ENCODE results near the gene PHACTR1. TPM values are rescaled to one million over a fixed set of nuclear protein-coding genes. Genes with fewer than 3 reads are reported as not detected.

Gene PHACTR1
- total and polyA plus RNA-seq, 9 of the 15 experiments (the other 6 are each of a cell fraction or from before 2014, with no cell fraction given), result 11.5 to 32.6 (median 22.0) TPM

DNA sequence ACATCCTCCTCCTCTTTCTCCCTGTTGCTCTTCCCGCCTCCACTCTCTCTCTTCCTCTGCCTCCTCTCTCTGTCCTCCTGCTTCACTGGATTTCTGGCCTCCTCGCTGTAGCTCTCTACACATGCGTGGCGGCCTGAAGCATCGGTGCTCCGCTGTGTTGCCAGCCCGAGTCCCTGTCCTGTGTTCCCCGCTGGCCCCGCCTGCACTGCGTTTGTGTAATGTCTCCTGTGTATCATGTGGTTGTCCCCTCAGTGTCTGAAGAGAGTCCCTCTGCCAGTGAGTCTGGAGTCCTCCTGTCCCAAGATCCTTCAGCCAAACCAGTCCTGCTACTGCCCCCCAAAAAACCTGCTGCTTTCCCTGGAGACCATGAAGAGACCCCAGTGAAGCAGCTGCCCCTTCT is 468.0 kb downstream of the PHACTR1 start:
- Histone ChIP-seq H4K20me1 (replicated peaks; ENCODE audit: control insufficient read depth, insufficient read depth, low read length) (no peaks in the 10 kb centered on the region), H2AFZ (ENCODE audit: low read depth, low read length) (no peak overlapping the region), H3K4me3 (no peak overlapping the region), H3K4me2 (ENCODE audit: insufficient read depth, low read length) (no peak overlapping the region), H3K79me2 (ENCODE audit: control insufficient read depth, insufficient read depth, low read length) (no peaks in the 10 kb centered on the region), H3K9me1 (ENCODE audit: control insufficient read depth, insufficient read depth, low read length) (no peaks in the 10 kb centered on the region), H3K9ac (ENCODE audit: insufficient read depth in 1 of 2, low read depth in 2 of 2, low read length in 2 of 2) (0 out of 4 replicates have a peak overlapping the region, but pooled peaks of 1 of the 2 experiments have one; percentile 4), H3K9me3 (replicated peaks; ENCODE audit: control insufficient read depth, insufficient read depth, low read depth, low read length) (no peaks in the 10 kb centered on the region), H3K4me1 (replicated peaks in 1 of 2; ENCODE audit: control insufficient read depth in 2 of 2, insufficient read depth in 2 of 2, low read length in 2 of 2) (no peaks in the 10 kb centered on the region), H3K27ac (ENCODE audit: extremely low read depth, low read depth, low read length) (no peak overlapping the region), H3K36me3 (ENCODE audit: control insufficient read depth, insufficient read depth, low read length) (no peaks in the 10 kb centered on the region), H3K27me3 (ENCODE audit: control insufficient read depth in 2 of 2, insufficient read depth in 2 of 2, low read length in 2 of 2) (peaks cover 42 to 47% of the 10 kb centered on the region in 2 experiments)
- FAIRE-seq (no peak), ATAC-seq (peak; percentile 26; the same call in 2 of the 3 replicates), DNase-seq (ENCODE audit: extremely low read depth in 1 of 4, low spot score in 3 of 4) (no peak)
- BruUV-seq (replicated peaks), result no TSS peak
- peak; percentile 58; the same call in 1 of the 2 replicates for TF ChIP-seq MCM3 (IDR thresholded peaks at IDR 0.05)
- no peak for TF ChIP-seq NCOA1 (IDR thresholded peaks at IDR 0.05; ENCODE audit: low read depth)
- ChIA-PET POLR2A (interaction anchor here (0.7 kb wide), 1 partner anchor 10 kb away, joined by 3 read pairs; no protein-coding TSS in a partner anchor), CTCF (ENCODE audit: low intra/inter-chr PET ratio) (no interaction called here)
- in situ Hi-C loops (cut with MboI) (no loop called here), intact Hi-C loops (cut with micrococcal nuclease) (no loop called here)
- WGBS (ENCODE audit: insufficient coverage, low coverage, missing lambda C conversion rate), result 0% methylated on average over 10 of the region's 10 CpGs

DNA sequence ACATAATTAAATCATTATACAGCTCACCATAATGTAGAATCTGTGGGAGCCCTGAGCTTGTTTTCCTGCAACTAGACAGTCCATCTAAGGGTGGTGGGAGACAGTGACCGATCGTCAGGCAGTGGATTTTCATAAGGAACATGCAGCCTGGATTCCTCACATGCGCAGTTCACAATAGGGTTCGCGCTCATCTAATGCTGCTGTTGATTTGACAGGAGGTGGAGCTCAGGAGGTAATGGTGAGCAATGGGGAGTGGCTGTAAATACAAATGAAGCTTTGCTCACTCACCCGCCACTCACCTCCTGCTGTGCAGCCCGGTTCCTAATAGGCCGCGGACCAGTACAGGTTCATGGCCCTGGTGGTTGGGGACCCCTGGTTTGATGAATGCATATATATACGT is 470.3 kb downstream of the PHACTR1 start:
- no peaks in the 10 kb centered on the region for H4K20me1 ChIP-seq (replicated peaks; ENCODE audit: control insufficient read depth, insufficient read depth, low read length)
- no peak overlapping the region for H3K4me2 ChIP-seq (ENCODE audit: insufficient read depth, low read length)
- H3K36me3 ChIP-seq (ENCODE audit: control insufficient read depth, insufficient read depth, low read length), result no peaks in the 10 kb centered on the region
- no peak overlapping the region for H2AFZ ChIP-seq (ENCODE audit: low read depth, low read length)
- in situ Hi-C loops (cut with MboI), result no loop called here
- no peaks in the 10 kb centered on the region for H3K4me1 ChIP-seq (replicated peaks in 1 of 2; ENCODE audit: control insufficient read depth in 2 of 2, insufficient read depth in 2 of 2, low read length in 2 of 2)
- no peaks in the 10 kb centered on the region for H3K9me1 ChIP-seq (ENCODE audit: control insufficient read depth, insufficient read depth, low read length)
- peak; percentile 75 for ATAC-seq
- no peak overlapping the region for H3K4me3 ChIP-seq
- no peak overlapping the region for H3K9ac ChIP-seq (ENCODE audit: insufficient read depth in 1 of 2, low read depth in 2 of 2, low read length in 2 of 2)
- ChIA-PET POLR2A (no interaction called here), CTCF (ENCODE audit: low intra/inter-chr PET ratio) (no interaction called here)
- no peaks in the 10 kb centered on the region for H3K9me3 ChIP-seq (replicated peaks; ENCODE audit: control insufficient read depth, insufficient read depth, low read depth, low read length)
- peak in 1 of 4 experiments; percentile 28 for DNase-seq (ENCODE audit: extremely low read depth in 1 of 4, low spot score in 3 of 4)
- TF ChIP-seq, protein P1, sequence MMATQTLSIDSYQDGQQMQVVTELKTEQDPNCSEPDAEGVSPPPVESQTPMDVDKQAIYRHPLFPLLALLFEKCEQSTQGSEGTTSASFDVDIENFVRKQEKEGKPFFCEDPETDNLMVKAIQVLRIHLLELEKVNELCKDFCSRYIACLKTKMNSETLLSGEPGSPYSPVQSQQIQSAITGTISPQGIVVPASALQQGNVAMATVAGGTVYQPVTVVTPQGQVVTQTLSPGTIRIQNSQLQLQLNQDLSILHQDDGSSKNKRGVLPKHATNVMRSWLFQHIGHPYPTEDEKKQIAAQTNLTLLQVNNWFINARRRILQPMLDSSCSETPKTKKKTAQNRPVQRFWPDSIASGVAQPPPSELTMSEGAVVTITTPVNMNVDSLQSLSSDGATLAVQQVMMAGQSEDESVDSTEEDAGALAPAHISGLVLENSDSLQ (IDR thresholded peaks at IDR 0.05), result peak; percentile 67
- TF ChIP-seq ZNF707 (CRISPR knock-in tag; conservative IDR thresholded peaks at IDR 0.05) (no peak), XRCC3 (IDR thresholded peaks at IDR 0.05) (no peak), ZNF830 (CRISPR knock-in tag; IDR thresholded peaks at IDR 0.05) (no peak), ZNF41 (CRISPR knock-in tag; conservative IDR thresholded peaks at IDR 0.05) (no peak), POLR2A (conservative IDR thresholded peaks at IDR 0.05) (no peak), CHD2 (IDR thresholded peaks at IDR 0.05; ENCODE audit: low read depth, low read length) (no peak), NFXL1 (CRISPR knock-in tag; IDR thresholded peaks at IDR 0.05) (no peak), TAF9B (IDR thresholded peaks at IDR 0.05; ENCODE audit: partially characterized antibody) (no peak), NRF1 (conservative IDR thresholded peaks at IDR 0.05 in 1 of 2, IDR thresholded peaks at IDR 0.05 in 1 of 2) (peak; percentile 59 to 65)
- intact Hi-C loops (cut with micrococcal nuclease), result no loop called here
- H3K79me2 ChIP-seq (ENCODE audit: control insufficient read depth, insufficient read depth, low read length), result no peaks in the 10 kb centered on the region
- H3K27me3 ChIP-seq (ENCODE audit: control insufficient read depth in 2 of 2, insufficient read depth in 2 of 2, low read length in 2 of 2), result peaks cover 42 to 44% of the 10 kb centered on the region in 2 experiments
- no TSS peak for BruUV-seq (replicated peaks)
- WGBS (ENCODE audit: insufficient coverage, low coverage, missing lambda C conversion rate), result 2% methylated on average over 10 of the region's 10 CpGs
- no peak for FAIRE-seq
- no peak overlapping the region for H3K27ac ChIP-seq (ENCODE audit: extremely low read depth, low read depth, low read length)
